SIG-M5 treated with dmso at 0.1 percent for 504 hours (cell line): ENCODE data around the gene SLC30A1.
"Not testable (repeated sequence)": the region's sequence is repeated elsewhere in the genome, so short reads cannot be mapped to it uniquely, and the experiment has no call there.

Source experiments
- DNase-seq: peaks from one replicate; lab custom pipeline; 2025; ENCODE audit not compliant: unreplicated experiment; lab: John Stamatoyannopoulos, UW

The SLC30A1 gene

GRCh38 chr1:211548321-211549091, 30.5 kb downstream of the SLC30A1 start:
- no peak for DNase-seq

GRCh38 chr1:211547710-211548109, 31.3 kb downstream of the SLC30A1 start:
- DNase-seq = no peak

GRCh38 chr1:211546543-211546942, 32.4 kb downstream of the SLC30A1 start:
- DNase-seq = no peak

- DNase-seq = no peak
Observed at GRCh38 chr1:211543025-211543424, 35.9 kb downstream of the SLC30A1 start.

- no peak for DNase-seq
Observed at GRCh38 chr1:211541720-211542477, 37.1 kb downstream of the SLC30A1 start.

DNA sequence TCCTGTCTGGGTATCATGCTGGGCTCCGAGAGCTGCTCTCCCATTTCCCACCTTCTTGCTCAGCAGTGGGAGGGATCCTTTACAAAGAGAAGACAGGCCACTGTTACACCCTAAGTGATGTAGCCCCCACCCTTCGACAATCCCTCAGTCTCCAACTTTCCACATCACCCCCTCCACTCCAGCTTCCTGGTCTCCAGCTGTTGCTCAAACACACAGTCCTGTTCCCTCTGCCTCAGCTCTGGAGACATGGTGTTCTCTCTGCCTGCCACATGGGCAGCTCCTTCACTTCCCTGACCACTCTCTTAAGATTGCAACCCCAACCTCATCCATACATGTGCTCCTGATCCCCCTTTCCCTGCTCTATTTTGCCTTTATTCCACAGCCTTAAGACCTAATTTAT, 37.7 kb downstream of the SLC30A1 start:
- no peak for DNase-seq

DNA sequence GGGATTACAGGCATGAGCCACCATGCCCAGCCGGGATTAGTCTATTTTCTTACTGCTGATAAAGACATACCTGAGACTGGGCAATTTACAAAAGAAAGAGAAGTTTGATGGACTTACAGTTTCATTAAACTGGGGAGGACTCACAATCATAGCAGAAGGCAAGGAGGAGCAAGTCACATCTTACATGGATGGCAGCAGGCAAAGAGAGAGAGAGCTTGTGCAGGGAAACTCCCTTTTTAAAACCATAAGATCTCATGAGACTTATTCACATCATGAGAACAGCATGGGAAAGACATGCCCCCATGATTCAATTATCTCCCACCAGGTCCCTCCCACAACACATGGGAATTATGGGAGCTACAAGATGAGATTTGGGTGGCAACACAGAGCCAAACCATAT, 38.1 kb downstream of the SLC30A1 start:
- not testable (repeated sequence) for DNase-seq

DNA sequence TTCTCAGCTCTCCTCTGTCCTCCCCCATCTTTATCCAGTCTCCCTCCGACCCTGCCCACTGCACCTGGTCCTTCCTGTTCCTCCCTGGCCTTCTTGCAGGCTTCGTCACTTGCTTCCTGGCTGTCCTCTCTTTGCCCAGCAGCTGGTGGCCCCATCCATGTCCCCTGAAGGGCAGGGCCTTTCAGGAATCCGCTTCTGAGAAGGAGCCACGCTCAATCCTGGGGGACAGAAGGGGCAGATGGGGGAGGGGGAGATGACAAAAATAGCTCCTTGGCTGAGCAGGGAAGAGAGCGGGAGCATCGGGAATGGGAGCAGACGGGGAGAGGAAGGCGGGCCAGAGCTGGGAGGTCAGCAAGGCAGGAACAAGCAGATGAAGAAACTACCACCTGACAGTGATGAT, 40.7 kb downstream of the SLC30A1 start:
- DNase-seq = no peak

GRCh38 chr1:211537253-211537652, 41.7 kb downstream of the SLC30A1 start:
- no peak for DNase-seq

- no peak for DNase-seq
Observed at GRCh38 chr1:211536606-211537005, 42.4 kb downstream of the SLC30A1 start.

GRCh38 chr1:211535346-211535745, 43.6 kb downstream of the SLC30A1 start:
- no peak for DNase-seq

- DNase-seq = no peak
Observed at GRCh38 chr1:211534545-211535291, 44.2 kb downstream of the SLC30A1 start.

DNA sequence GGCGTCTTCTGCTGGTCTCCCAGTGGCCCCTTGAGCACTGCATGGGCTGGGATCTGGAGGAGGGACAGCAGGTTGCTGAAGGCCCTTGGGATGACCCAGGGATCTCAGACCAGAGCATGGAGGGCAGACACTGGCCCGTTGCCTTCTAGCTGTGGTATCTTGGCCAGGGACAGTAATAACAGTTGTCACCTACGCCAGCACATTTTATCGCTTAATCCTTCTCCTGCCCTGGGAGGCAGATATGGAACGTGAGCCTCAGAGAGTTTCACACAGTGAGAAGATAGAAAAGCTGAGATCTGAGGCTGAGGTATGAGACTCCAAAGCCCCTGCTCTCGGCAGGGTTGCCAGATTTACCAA, 46.9 kb downstream of the SLC30A1 start:
- no peak for DNase-seq

DNA sequence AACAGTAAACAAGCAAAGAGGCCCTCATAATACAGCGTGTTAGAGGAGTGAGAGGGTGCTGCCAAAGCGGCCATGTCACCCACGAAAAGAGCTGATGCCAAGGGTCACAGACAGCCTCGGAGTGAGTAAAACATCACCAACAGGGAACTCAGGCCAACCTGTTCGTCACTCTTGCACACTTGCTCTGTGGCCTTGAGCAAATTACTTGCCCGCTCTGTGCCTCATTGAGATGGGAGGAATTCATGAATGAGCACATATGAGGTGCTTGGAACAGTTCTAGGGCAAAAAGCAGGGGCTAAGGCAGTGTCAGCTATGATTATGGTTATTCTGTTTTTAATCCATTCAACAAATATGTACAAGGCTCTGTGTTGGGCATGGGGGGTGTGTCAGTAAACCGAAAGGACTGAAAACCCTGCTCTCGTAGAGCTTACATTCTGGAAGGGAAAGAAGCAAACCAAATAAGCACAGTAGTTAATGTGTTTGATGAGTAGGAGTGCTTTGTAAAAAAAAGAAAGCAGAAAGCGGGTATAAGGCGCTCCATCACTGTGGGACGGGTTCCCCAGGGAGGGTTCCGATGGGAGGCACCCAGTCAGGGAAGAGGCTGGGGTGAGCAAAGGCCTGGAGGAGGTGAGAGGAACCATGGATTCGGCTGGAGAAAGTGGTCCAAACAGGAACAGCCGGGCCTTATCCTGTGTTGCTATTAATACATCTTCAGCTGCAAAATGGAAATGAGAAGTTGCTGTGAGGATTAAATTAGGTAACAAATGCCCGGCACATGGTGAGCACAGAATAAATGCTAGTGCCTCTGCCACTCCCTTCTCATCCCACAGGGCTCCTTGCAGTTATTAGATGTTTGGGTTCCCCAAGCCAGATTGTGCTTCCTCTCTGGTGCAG, 47.5 kb downstream of the SLC30A1 start:
- DNase-seq = peak; percentile 22

DNA sequence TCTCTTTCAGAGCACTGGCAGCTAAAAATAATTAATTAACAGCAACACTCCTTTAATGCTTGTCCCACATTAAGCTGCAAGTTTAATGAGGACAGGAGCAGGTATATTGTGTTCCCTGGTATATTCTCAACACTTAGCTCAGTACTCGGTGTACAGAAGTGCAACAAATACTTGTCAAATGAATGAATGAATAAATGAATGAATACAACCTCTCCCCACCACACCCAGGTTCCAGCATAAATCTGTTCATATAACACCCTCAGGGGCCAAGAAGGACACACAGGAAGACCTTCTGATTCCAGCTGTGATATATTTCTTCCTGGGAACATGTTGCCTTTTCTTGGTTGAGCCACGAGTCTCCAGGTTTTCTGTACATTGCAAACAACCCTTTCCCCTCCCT, 48.9 kb downstream of the SLC30A1 start:
- DNase-seq = no peak

- DNase-seq = no peak
Observed at GRCh38 chr1:211529453-211529852, 49.5 kb downstream of the SLC30A1 start.

- DNase-seq = no peak
Observed at GRCh38 chr1:211529011-211529410, 50.0 kb downstream of the SLC30A1 start.

DNA sequence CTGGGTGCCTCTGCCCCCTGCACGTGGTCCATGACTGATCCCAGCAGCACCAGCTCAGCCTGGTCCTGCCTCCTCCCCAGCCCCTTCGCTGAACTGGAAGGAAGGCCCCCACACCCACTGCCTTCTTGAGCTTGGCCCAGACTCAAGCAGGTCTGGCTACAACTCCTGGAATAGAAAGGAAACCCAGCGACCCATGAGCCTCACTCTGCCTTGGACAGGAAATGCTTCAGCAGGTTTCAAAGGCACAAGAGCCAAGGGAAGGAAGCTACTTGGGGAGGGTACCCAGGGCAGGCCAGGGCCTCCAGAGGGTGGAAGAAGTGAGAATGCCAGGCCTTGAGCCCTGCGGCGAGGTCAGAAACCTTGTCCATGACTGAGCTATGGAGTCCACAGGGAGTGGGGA, 51.1 kb downstream of the SLC30A1 start:
- DNase-seq = no peak

- DNase-seq = no peak
Observed at GRCh38 chr1:211527006-211527405, 52.0 kb downstream of the SLC30A1 start.

- no peak for DNase-seq
Observed at GRCh38 chr1:211526101-211526500, 52.9 kb downstream of the SLC30A1 start.
